ENCODE measurements around the gene OR2F1.

The OR2F1 gene

GRCh38 chr7:143954544-143954943 is at the start of gene OR2F1:
Gene OR2F1 (plus strand): TSS chr7:143954844. CDS start chr7:143959971, 5,127 bp downstream.
- no peak within 1 kb of the TSS for H3K4me3 ChIP-seq (ENCODE audit: control insufficient read depth, low read depth, low read length)
- TF ChIP-seq CTCF (IDR thresholded peaks at IDR 0.05; ENCODE audit: control insufficient read depth, insufficient read depth, low read depth, low read length, missing control alignments) = no peak
- no peak for DNase-seq (ENCODE audit: low read depth)

GRCh38 chr7:143905509-143905908 is 49.1 kb upstream of the OR2F1 start:
- no peak for DNase-seq (ENCODE audit: low read depth)
- H3K4me3 ChIP-seq (ENCODE audit: control insufficient read depth, low read depth, low read length) = no peak overlapping the region
- no peak for TF ChIP-seq CTCF (IDR thresholded peaks at IDR 0.05; ENCODE audit: control insufficient read depth, insufficient read depth, low read depth, low read length, missing control alignments)

- DNase-seq (ENCODE audit: low read depth) = no peak
- no peak for TF ChIP-seq CTCF (IDR thresholded peaks at IDR 0.05; ENCODE audit: control insufficient read depth, insufficient read depth, low read depth, low read length, missing control alignments)
- H3K4me3 ChIP-seq (ENCODE audit: control insufficient read depth, low read depth, low read length) = no peak overlapping the region
Measured at GRCh38 chr7:143906151-143906550, 48.5 kb upstream of the OR2F1 start.

- no peak for TF ChIP-seq CTCF (IDR thresholded peaks at IDR 0.05; ENCODE audit: control insufficient read depth, insufficient read depth, low read depth, low read length, missing control alignments)
- H3K4me3 ChIP-seq (ENCODE audit: control insufficient read depth, low read depth, low read length) = no peak overlapping the region
- DNase-seq (ENCODE audit: low read depth) = no peak
Measured at GRCh38 chr7:143906895-143907294, 47.7 kb upstream of the OR2F1 start.

- no peak for TF ChIP-seq CTCF (IDR thresholded peaks at IDR 0.05; ENCODE audit: control insufficient read depth, insufficient read depth, low read depth, low read length, missing control alignments)
- no peak overlapping the region for H3K4me3 ChIP-seq (ENCODE audit: control insufficient read depth, low read depth, low read length)
- no peak for DNase-seq (ENCODE audit: low read depth)
Measured at GRCh38 chr7:143908120-143908519, 46.5 kb upstream of the OR2F1 start.

GRCh38 chr7:143909863-143910262 is 44.8 kb upstream of the OR2F1 start:
- no peak for TF ChIP-seq CTCF (IDR thresholded peaks at IDR 0.05; ENCODE audit: control insufficient read depth, insufficient read depth, low read depth, low read length, missing control alignments)
- peak; percentile 8 for DNase-seq (ENCODE audit: low read depth)
- no peak overlapping the region for H3K4me3 ChIP-seq (ENCODE audit: control insufficient read depth, low read depth, low read length)

Data from AG09309 (cell line).